Panc1 (cell line): ENCODE results near the gene IGFN1. TPM values are rescaled to one million over a fixed set of nuclear protein-coding genes. Genes with fewer than 3 reads are reported as not detected.

Experiments used
- ATAC-seq: fragments of 200-7000 bp; cut with Tn5 transposase; 2 replicates; pipeline ENCODE4 v1.9.1; 2020; ENCODE audit warnings: mild to moderate bottlenecking, moderate library complexity
- BruUV-seq: library from RNA; stranded (reverse); fragments of 400-500 nt; replicated peaks from 2 replicates; lab custom pipeline; 2021; lab: Mats Ljungman, UMichigan
- CTCF ChIA-PET: fragments of 300-600 bp; sonication (Branson Sonifier 250); formaldehyde crosslinking; loops from one replicate; lab custom pipeline; 2022; ENCODE audit warnings: antibody characterized with exemption; lab: Charles Lee
- POLR2A ChIA-PET: fragments of 300-600 bp; sonication (Branson Sonifier 250); formaldehyde crosslinking; loops from one replicate; lab custom pipeline; 2022; ENCODE audit warnings: antibody characterized with exemption; lab: Charles Lee
- DNase-seq: peaks from one replicate; pipeline ENCODE4 v3.0.0-alpha.2; 2010; ENCODE audit warnings: low read depth, low spot score
- H3K27ac ChIP-seq: 2 replicates; pipeline ENCODE4 v1.5.1; 2011; ENCODE audit warnings: mild to moderate bottlenecking, low read length, inconsistent platforms
- H3K27me3 ChIP-seq: fragments of 200-500 bp; sonication (Bioruptor generic); 2 replicates; pipeline ENCODE4 v1.6.0; 2014; ENCODE audit warnings: low read length, inconsistent platforms; ENCODE audit not compliant: control insufficient read depth, insufficient read depth
- H3K36me3 ChIP-seq: fragments of 200-500 bp; sonication (Bioruptor generic); 2 replicates; pipeline ENCODE4 v1.5.1; 2014; ENCODE audit warnings: inconsistent platforms, mild to moderate bottlenecking, low read length, moderate library complexity; ENCODE audit not compliant: control insufficient read depth, insufficient read depth
- H3K4me1 ChIP-seq: 2 replicates; pipeline ENCODE4 v1.5.1; 2011; ENCODE audit warnings: inconsistent platforms, mild to moderate bottlenecking, low read length, moderate library complexity; ENCODE audit not compliant: control insufficient read depth, insufficient read depth
- H3K4me3 ChIP-seq, 2 experiments: 2 replicates each; pipeline ENCODE4 v1.5.1; 2011 to 2012; ENCODE audit warnings: low read depth in 2 of 2, low read length in 2 of 2, mild to moderate bottlenecking in 2 of 2, inconsistent platforms in 1 of 2, moderate library complexity in 1 of 2
- H3K9me3 ChIP-seq: fragments of 200-500 bp; sonication (Bioruptor generic); 2 replicates; pipeline ENCODE4 v1.5.1; 2014; ENCODE audit warnings: low read depth, mild to moderate bottlenecking, inconsistent platforms, low read length, moderate library complexity; ENCODE audit not compliant: control insufficient read depth, insufficient read depth
- CTCF ChIP-seq: fragments of 450-650 bp; IDR thresholded peaks from 2 replicates; pipeline ENCODE4 v1.5.1; 2017; ENCODE audit warnings: mild to moderate bottlenecking
- POLR2AphosphoS5 ChIP-seq: IDR thresholded peaks from 2 replicates; pipeline ENCODE4 v1.6.1; 2012; ENCODE audit warnings: mild to moderate bottlenecking, low read depth, low read length, moderate library complexity
- REST ChIP-seq, 2 experiments: IDR thresholded peaks; 2 replicates each; pipeline ENCODE4 v1.6.1; 2011 to 2012; ENCODE audit warnings: low read depth in 2 of 2, control low read depth in 1 of 2, low read length in 1 of 2, mild to moderate bottlenecking in 1 of 2, moderate library complexity in 1 of 2; ENCODE audit not compliant: insufficient read depth in 1 of 2
- SIN3A ChIP-seq: IDR thresholded peaks from 2 replicates; pipeline ENCODE4 v1.6.1; 2012; ENCODE audit warnings: low read depth, mild to moderate bottlenecking, low read length, moderate library complexity, borderline replicate concordance; ENCODE audit not compliant: insufficient read depth
- TCF7L2 ChIP-seq: IDR thresholded peaks from 2 replicates; pipeline ENCODE4 v1.6.1; 2011; ENCODE audit warnings: mild to moderate bottlenecking, low read depth, low read length, inconsistent platforms
- in situ Hi-C: cut with HindIII; loops from 2 replicates; pipeline ENCODE4 v1.10.0; 2016; ENCODE audit warnings: low sequenced_read_pairs, low pct_unique_long_range_greater_than_20kb
- intact Hi-C: fragments of 100-400 bp; cut with micrococcal nuclease; formaldehyde crosslinking; loops from one replicate; pipeline ENCODE4 v1.10.0; 2022; ENCODE audit not compliant: unreplicated experiment
- total RNA-seq: library from RNA; stranded (reverse); gene quantifications from one replicate; pipeline ENCODE4 v1.2.1, GENCODE V29; 2021; ENCODE audit not compliant: unreplicated experiment

The IGFN1 gene
- total RNA-seq, 1 experiment from 2014 or later, result not detected

GRCh38 chr1:201226859-201227488 lies 36.4 kb downstream of the IGFN1 start:
- Histone ChIP-seq H3K9me3 (no peaks in the 10 kb centered on the region), H3K27ac (no peak overlapping the region), H3K4me3 (no peak overlapping the region), H3K4me1 (no peaks in the 10 kb centered on the region), H3K36me3 (no peaks in the 10 kb centered on the region), H3K27me3 (no peaks in the 10 kb centered on the region)
- in situ Hi-C loops, result no loop called here
- TF ChIP-seq SIN3A (no peak), CTCF (no peak), REST (IDR thresholded peaks at IDR 0.05; ENCODE audit: insufficient read depth in 1 of 2, low read depth in 2 of 2, low read length in 1 of 2) (no peak), POLR2AphosphoS5 (no peak), TCF7L2 (no peak)
- POLR2A ChIA-PET, result no interaction called here
- CTCF ChIA-PET, result no interaction called here
- intact Hi-C loops, result no loop called here
- ATAC-seq (no peak), DNase-seq (no peak)
- BruUV-seq, result no TSS peak

GRCh38 chr1:201228011-201228983 lies 37.7 kb downstream of the IGFN1 start:
- no peak for DNase-seq
- Histone ChIP-seq H3K27me3 (no peaks in the 10 kb centered on the region), H3K36me3 (no peaks in the 10 kb centered on the region), H3K4me3 (no peak overlapping the region), H3K4me1 (no peaks in the 10 kb centered on the region), H3K27ac (no peak overlapping the region), H3K9me3 (no peaks in the 10 kb centered on the region)
- ChIA-PET POLR2A (no interaction called here), CTCF (no interaction called here)
- in situ Hi-C loops, result no loop called here
- intact Hi-C loops, result no loop called here
- TF ChIP-seq TCF7L2 (no peak), SIN3A (no peak), REST (IDR thresholded peaks at IDR 0.05; ENCODE audit: insufficient read depth in 1 of 2, low read depth in 2 of 2, low read length in 1 of 2) (no peak), POLR2AphosphoS5 (no peak), CTCF (no peak)
- ATAC-seq, result no peak
- no TSS peak for BruUV-seq
